GM06990 (cell line): ENCODE results near the gene MFAP1.

Experiments used
- DNase-seq: peaks from one replicate; pipeline ENCODE4 v3.0.0-alpha.2; 2011; ENCODE audit not compliant: insufficient read length; ENCODE audit errors: extremely low read depth
- H3K27me3 ChIP-seq: replicated peaks from 2 replicates; pipeline ENCODE4 v1.6.0; 2011; ENCODE audit warnings: low read length; ENCODE audit not compliant: control insufficient read depth, insufficient read depth
- H3K36me3 ChIP-seq: 2 replicates; pipeline ENCODE4 v1.5.1; 2011; ENCODE audit warnings: low read length; ENCODE audit not compliant: control insufficient read depth, insufficient read depth
- H3K4me3 ChIP-seq: replicated peaks from 2 replicates; pipeline ENCODE4 v1.5.1; 2011; ENCODE audit warnings: low read depth, mild to moderate bottlenecking, control low read depth, low read length
- TF ChIP-seq, protein P1 (sequence below): IDR thresholded peaks from 2 replicates; pipeline ENCODE4 v1.5.1; 2011; ENCODE audit warnings: low read length, control low read depth, mild to moderate bottlenecking, inconsistent platforms; ENCODE audit not compliant: insufficient read depth, poor library complexity, severe bottlenecking

The MFAP1 gene

DNA sequence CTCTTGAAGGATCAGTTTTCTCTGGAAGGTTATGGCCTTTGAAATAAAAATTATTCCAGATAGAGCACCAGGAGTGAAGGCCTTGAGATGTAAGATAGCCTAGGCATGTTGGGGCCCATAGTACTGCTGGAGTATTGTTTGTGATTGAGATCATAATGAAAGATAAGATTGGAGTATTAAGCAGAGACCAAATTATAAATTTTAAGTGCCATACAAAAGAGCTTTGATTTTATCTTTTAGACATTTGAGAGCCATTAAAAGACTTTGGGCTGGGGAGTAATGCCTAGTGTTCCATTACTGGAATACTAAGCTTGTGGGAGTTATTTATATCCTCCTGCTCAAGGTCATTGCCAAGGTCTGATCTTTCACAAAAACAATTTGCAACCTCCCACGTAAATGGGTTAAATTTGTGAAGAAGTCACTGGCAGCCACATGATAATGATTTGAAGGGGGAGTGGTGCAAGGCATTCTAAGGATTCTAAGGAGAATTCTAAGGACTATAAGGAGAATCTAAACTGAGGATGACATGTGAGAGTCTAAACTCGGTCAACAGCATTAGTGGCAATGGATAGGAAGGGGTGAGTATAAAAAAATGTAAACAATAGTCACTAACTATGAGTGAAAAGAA is 60.6 kb downstream of the MFAP1 start:
- TF ChIP-seq, protein P1, sequence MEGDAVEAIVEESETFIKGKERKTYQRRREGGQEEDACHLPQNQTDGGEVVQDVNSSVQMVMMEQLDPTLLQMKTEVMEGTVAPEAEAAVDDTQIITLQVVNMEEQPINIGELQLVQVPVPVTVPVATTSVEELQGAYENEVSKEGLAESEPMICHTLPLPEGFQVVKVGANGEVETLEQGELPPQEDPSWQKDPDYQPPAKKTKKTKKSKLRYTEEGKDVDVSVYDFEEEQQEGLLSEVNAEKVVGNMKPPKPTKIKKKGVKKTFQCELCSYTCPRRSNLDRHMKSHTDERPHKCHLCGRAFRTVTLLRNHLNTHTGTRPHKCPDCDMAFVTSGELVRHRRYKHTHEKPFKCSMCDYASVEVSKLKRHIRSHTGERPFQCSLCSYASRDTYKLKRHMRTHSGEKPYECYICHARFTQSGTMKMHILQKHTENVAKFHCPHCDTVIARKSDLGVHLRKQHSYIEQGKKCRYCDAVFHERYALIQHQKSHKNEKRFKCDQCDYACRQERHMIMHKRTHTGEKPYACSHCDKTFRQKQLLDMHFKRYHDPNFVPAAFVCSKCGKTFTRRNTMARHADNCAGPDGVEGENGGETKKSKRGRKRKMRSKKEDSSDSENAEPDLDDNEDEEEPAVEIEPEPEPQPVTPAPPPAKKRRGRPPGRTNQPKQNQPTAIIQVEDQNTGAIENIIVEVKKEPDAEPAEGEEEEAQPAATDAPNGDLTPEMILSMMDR: no peak
- DNase-seq: no peak
- H3K36me3 ChIP-seq: peaks cover 7% of the 10 kb centered on the region
- no peaks in the 10 kb centered on the region for H3K27me3 ChIP-seq
- no peak overlapping the region for H3K4me3 ChIP-seq

GRCh38 chr15:43762824-43763223 is 61.7 kb downstream of the MFAP1 start:
- Histone ChIP-seq H3K27me3 (no peaks in the 10 kb centered on the region), H3K36me3 (peaks cover 7% of the 10 kb centered on the region), H3K4me3 (no peak overlapping the region)
- TF ChIP-seq, protein P1: no peak
- DNase-seq: no peak
